ENCODE data around the gene GLUL.
"Not testable (repeated sequence)": the region's sequence is repeated elsewhere in the genome, so short reads cannot be mapped to it uniquely, and the experiment has no call there.

The GLUL gene

GRCh38 chr1:182368358-182368757 is 23.2 kb downstream of the GLUL start:
- no peak for DNase-seq (ENCODE audit: low read depth in 2 of 2)

- DNase-seq (ENCODE audit: low read depth in 2 of 2) = no peak
Observed at GRCh38 chr1:182367926-182368325, 23.7 kb downstream of the GLUL start.

DNA sequence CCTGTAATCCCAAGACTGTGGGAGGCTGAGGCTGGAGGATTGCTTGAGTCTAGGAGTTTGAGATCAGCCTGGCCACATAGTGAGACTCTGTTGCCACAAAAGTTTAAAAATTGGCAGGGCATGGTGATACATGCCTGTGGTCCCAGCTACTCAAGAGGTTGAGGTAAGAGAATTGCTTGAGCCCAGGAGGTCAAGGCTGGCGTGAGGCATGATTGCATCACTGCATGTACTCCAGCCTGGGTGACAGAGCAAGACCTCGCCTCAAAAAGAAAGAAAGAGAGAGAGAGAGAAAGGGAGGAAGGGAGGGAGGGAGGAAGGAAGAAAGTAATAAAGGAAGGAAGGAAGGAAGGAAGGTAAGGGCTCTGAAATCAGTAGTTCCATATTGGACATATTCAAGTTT is 25.0 kb downstream of the GLUL start:
- DNase-seq (ENCODE audit: low read depth in 2 of 2) = no peak

DNA sequence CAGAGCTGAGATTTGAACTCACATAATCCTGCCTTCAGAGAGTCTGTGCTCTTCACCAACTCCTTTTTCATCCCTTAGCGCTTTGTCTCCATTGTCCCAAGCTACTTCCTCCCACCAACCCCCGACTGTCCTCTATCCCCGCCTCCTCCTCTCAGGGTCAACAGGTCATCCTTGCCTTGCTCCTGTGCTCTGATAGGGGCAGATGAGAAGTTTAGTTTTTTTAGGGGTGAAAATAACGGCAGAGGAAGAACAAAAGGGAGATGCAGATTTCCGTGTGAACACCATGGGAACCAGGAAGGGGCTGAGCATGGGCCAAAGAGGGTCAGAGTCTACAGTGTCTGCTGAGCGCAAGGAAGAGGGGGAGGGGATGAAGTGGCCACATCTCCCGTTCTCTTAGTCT is 31.9 kb downstream of the GLUL start:
- no peak for DNase-seq (ENCODE audit: low read depth in 2 of 2)

DNA sequence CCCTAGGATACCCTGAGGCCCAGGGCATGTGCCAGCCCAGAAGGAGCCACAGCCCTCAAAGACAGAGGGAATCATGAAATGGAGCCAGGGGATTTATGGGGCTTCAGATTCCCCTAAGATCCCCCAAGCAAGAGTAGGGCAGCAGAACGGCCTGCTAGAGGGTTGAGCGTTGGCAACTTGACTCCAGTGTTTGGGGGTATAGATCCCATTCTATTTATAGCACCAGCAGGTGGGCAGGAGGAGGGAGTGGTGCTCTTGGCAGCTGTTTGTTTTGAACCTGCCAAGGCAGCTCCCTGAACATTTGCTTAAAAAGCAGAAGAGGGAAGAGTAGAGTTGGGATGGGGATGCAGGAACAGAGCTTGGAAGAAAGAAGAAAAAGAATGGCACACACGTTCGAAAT is 33.7 kb downstream of the GLUL start:
- no peak for DNase-seq (ENCODE audit: low read depth in 2 of 2)

DNA sequence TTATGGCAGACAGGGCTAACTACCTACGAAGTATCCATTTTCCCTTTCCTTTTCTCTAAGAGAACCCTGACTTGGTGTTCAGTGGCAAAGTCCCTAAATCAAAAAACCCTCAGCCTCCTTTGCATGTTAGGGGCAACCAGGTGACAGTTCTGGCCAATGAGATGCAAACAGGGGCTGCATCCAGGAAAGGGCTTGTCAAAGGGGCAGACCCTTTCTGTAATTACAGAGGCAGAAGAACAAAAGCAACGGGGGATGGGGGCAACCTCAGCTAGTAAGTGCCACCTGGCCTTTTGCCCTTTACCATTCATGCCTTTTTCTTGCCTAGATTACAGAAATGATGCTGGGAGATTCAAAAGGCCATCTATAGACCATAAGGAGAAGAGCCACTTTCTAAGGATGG is 34.4 kb downstream of the GLUL start:
- DNase-seq (ENCODE audit: low read depth in 2 of 2) = no peak

DNA sequence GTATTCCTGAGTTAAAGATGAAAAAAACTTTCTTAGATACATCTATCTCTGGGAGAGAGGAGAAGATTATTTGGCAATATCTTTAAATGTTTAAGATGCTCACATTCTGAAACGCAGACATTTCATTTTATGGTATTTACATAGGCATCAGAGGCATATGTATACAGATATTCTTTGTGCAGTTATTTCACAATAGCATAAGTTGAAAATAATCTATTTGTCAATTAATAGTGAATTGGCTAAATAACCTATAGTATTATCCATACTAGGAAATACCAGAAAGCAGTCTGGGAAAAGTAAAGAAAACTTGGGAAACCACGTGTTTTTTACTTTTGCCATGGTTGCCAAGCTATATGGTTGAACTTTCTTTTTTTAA is 35.9 kb downstream of the GLUL start:
- no peak for DNase-seq (ENCODE audit: low read depth in 2 of 2)

DNA sequence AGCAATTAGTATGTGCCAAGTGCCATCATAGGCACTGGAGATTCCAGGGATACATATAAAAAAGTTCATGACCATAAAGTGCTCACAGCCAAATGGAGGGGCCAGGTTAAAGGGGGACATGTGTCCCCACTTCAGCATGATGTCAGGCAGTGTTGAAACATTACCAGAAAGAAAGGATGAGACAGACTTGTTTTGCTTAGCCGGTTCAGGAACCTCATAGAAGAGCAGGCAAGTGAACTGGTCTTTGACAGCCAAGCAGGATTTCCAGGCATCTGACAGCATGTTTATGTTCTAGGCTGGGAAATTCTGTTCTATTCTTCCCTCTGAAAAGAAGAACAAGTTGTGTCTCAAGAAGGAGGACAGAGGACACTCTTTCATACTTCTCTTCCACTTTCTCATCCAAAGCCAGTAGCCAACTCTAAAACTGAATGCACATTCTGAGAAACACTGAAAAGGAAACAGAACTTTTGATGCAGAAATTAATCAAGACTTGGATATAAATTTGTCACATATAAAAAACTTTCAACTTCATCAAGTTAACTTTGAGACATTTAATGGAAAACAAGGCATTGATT is 39.7 kb downstream of the GLUL start:
- no peak for DNase-seq (ENCODE audit: low read depth in 2 of 2)

GRCh38 chr1:182350839-182351238 is 40.8 kb downstream of the GLUL start:
- no peak for DNase-seq (ENCODE audit: low read depth in 2 of 2)

DNA sequence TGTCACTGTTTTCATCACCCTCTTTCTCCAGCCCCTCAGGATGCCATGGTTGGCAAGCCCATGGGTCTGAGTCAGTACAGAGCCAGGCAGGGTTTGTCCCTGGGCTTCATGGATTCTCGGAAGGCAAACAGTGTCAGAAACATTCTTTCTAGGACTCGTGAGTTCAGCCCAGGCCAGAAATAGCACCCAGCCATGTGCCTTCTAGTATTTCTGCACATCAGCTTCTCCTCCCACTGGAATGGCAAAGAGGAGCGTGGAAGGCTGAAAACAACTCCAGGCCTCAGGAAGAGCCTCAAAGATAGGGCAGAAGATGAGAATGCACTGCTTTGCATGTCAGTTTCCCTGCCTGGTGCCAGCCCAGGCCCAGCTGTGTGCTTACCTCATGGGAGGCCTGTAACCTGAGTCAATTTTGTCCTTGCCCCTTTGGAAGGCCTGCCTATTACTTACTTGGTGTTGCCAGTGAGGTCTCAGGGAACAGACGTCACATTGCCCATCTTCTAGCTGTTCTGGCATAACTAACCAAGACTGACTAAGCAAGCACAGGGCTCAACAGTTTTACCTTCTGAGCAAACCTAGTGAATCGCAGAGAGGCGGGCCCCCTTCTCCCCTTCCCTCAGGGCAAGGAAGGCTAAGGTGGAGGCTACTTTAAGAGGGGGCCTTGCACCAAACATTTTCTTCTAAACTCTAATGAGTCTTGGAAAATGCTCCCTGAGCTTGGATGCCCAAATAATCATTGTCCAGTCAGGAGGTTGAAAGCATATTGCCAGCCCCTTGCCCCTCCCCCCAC is 42.4 kb downstream of the GLUL start:
- DNase-seq (ENCODE audit: low read depth in 2 of 2) = no peak

- DNase-seq (ENCODE audit: low read depth in 2 of 2) = no peak
Observed at GRCh38 chr1:182347019-182347418, 44.6 kb downstream of the GLUL start.

DNA sequence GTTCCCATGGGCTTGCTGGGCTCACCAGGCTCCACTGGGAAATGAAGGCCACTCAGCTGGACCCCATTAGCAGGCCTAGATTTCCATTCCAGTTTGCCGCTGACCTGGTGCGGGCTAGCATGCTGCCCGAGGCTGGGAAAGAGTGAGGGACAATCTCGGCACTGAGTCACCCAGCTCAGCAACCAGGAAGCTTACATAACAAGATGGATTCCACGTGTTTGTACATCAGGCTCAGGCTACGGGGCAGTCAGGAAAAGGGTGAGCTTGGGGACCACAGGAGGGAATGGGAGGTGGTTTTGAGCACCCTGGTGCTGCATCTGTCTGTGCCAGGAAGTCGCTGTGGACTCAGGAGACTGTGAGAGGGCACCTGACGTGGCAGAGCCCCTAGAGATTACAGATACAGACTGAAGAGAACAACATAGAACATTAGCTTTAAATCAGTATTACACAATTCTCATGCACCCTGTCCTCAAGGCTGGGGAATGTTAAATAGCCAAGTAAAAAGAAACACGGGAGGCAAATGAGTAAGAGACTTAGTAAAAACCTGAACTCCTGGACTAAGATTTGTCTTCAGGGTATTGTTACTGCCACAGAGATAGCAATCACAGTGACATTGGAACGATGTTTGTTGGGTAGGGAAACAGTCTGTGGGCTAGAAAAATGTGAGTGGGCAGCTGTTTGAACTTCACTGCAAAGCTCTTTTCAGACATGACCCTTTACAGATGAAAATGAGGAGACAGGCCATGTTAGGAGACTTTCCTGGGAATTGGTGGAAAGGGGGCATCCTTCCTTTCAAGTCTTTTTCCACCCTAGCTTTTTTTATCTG is 51.1 kb downstream of the GLUL start:
- DNase-seq (ENCODE audit: low read depth in 2 of 2) = no peak

GRCh38 chr1:182339684-182340083 is 51.9 kb downstream of the GLUL start:
- no peak for DNase-seq (ENCODE audit: low read depth in 2 of 2)

DNA sequence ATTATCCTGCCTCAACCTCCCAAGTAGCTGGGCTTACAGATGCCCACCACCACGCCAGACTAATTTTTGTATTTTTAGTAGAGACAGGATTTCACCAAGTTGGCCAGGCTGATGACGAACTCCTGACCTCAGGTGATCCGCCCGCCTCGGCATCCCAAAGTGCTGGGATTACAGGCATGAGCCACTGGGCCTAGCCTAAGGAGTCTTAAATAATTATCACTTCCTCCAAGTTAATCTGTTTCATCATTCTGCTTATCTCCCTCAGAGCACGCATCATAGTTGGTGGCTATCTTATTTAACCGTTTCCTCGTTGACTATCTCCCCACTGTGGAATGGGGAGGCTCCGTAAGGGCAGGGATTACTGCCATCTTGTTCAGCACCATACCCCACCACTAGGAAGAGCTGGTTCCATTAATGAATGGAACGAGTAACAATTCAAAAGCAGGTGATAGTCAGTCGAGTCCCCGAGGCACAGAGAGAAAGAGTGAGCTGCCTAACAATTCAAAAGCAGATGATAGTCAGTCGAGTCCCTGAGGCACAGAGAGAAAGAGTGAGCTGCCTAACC is 52.7 kb downstream of the GLUL start:
- no peak for DNase-seq (ENCODE audit: low read depth in 2 of 2)

- no peak for DNase-seq (ENCODE audit: low read depth in 2 of 2)
Observed at GRCh38 chr1:182337736-182338571, 53.6 kb downstream of the GLUL start.

GRCh38 chr1:182335771-182336566 is 55.6 kb downstream of the GLUL start:
- DNase-seq (ENCODE audit: low read depth in 2 of 2) = no peak

- DNase-seq (ENCODE audit: low read depth in 2 of 2) = not testable (repeated sequence)
Observed at GRCh38 chr1:182333071-182333571, 58.5 kb downstream of the GLUL start.

DNA sequence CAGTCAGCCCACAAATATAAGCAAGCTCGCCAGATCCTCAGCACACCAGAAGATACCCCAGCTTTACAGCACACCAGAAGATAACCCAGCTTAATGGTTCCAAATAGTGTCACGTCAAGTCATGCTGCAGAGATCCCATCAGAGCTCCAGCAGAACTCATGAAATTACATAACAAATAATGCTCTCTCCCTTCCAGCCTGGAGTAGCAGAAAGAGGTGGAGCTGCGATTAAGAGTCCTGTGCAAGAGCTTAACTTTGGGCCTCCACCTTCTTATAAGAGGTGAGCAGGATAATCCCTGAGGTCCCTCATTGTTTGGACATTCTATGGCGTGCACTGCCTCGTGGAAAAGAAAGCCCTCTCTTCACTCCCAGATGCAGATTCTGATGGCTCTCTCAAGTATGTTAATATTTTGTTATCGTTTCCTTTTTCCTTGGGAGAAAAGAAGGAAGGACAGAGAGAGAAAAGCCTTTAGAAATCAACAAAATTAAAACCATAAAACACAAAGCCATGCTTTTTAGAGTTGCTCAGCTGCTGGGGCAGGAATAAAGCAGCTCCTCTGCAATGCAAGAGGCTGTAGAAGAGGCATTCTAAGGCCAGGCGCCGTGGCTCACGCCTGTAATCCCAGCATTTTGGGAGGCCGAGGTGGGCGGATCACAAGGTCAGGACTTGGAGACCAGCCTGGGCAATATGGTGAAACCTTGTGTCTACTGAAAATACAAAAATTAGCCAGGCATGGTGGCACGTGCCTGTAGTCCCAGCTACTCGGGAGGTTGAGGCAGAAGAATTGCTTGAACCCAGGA is 59.1 kb downstream of the GLUL start:
- no peak for DNase-seq (ENCODE audit: low read depth in 2 of 2)

All from stimulated activated CD8-positive, alpha-beta memory T cell treated with anti-CD3 and anti-CD28 coated beads, Interleukin-2, amount 100 ng/mL, for 48 hours (primary cell).